ENCODE results near the gene KREMEN2. TPM values are rescaled to one million over a fixed set of nuclear protein-coding genes. Genes with fewer than 3 reads are reported as not detected.

KREMEN2 gene
- total and polyA plus RNA-seq, 9 of the 15 experiments (the other 6 are each of a cell fraction or from before 2014, with no cell fraction given): 0.04 to 7.7 (median 1.5) TPM; not detected in 1

- no peak for TF ChIP-seq MBD1 (CRISPR knock-in tag; IDR thresholded peaks at IDR 0.05)
- TF ChIP-seq ETS2 (tag; IDR thresholded peaks at IDR 0.05; ENCODE audit: borderline replicate concordance, poor library complexity, severe bottlenecking): no peak
- peak; percentile 25; the same call in 1 of the 2 replicates for TF ChIP-seq TEAD4 (IDR thresholded peaks at IDR 0.05; ENCODE audit: low read length)
- no peak for TF ChIP-seq TEAD4 (CRISPR knock-in tag; IDR thresholded peaks at IDR 0.05; ENCODE audit: borderline replicate concordance)
- no peak for TF ChIP-seq ZNF274 (IDR thresholded peaks at IDR 0.05; ENCODE audit: borderline replicate concordance, low read depth, low read length)
- TF ChIP-seq ZNF584 (CRISPR knock-in tag; IDR thresholded peaks at IDR 0.05; ENCODE audit: low read depth): no peak
- no peak for TF ChIP-seq ZNF75A (CRISPR knock-in tag; IDR thresholded peaks at IDR 0.05)
- no peak for TF ChIP-seq SRF (CRISPR knock-in tag; IDR thresholded peaks at IDR 0.05)
- no peak for TF ChIP-seq HMGN3 (IDR thresholded peaks at IDR 0.05; ENCODE audit: borderline replicate concordance, extremely low read depth, insufficient read length, low read depth, low read length)
- TF ChIP-seq ZNF175 (CRISPR knock-in tag; IDR thresholded peaks at IDR 0.05; ENCODE audit: low read depth): peak; percentile 82
- no peak for TF ChIP-seq RFX5 (IDR thresholded peaks at IDR 0.05; ENCODE audit: low read depth, low read length)
- no peak for TF ChIP-seq FOXA3 (CRISPR knock-in tag; conservative IDR thresholded peaks at IDR 0.05 in 1 of 2, IDR thresholded peaks at IDR 0.05 in 1 of 2)
- no peak for TF ChIP-seq ZNF347 (CRISPR knock-in tag; IDR thresholded peaks at IDR 0.05; ENCODE audit: low read depth)
- TF ChIP-seq ASH1L (IDR thresholded peaks at IDR 0.05; ENCODE audit: borderline replicate concordance, low read depth, partially characterized antibody): no peak
- TF ChIP-seq TCF3 (CRISPR knock-in tag; IDR thresholded peaks at IDR 0.05): 0 out of 2 replicates have a peak, but pooled peaks have one; percentile 49
- no peak for TF ChIP-seq CREB3L1 (IDR thresholded peaks at IDR 0.05; ENCODE audit: borderline replicate concordance, low read depth)
- no peak for TF ChIP-seq ZNF23 (CRISPR knock-in tag; IDR thresholded peaks at IDR 0.05)
- TF ChIP-seq, protein P1, sequence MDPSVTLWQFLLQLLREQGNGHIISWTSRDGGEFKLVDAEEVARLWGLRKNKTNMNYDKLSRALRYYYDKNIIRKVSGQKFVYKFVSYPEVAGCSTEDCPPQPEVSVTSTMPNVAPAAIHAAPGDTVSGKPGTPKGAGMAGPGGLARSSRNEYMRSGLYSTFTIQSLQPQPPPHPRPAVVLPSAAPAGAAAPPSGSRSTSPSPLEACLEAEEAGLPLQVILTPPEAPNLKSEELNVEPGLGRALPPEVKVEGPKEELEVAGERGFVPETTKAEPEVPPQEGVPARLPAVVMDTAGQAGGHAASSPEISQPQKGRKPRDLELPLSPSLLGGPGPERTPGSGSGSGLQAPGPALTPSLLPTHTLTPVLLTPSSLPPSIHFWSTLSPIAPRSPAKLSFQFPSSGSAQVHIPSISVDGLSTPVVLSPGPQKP (CRISPR knock-in tag; IDR thresholded peaks at IDR 0.05): no peak
- no peak for TF ChIP-seq RBM17 (IDR thresholded peaks at IDR 0.05; ENCODE audit: borderline replicate concordance, low read depth, low read length)
- no peak for TF ChIP-seq FOXK1 (CRISPR knock-in tag; IDR thresholded peaks at IDR 0.05; ENCODE audit: borderline replicate concordance)
Measured at GRCh38 chr16:3007059-3007956, 43.2 kb downstream of the KREMEN2 start (continued).

Data from K562 (cell line).